ENCODE measurements around the gene PROM2.

Gene PROM2

DNA sequence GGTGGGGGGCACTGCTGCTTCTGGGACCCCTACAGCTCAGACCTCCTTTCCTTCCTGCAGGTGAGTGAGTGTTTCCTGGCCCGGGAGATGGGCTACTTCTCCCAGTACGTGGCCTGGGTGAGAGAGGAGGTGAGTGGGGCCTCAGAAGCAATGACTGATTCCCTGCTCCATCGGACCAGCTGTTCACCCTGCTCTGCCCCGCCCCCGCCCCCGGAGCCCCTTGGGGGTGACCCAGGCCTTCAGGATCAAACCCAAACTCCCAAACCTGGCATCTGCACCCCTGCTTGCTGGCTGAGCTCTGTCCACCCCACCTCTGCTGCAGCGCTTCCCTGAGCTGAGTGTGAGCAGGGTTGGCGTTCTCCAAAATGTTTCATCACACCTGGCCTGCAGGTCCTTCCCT, 13.1 kb downstream of the PROM2 start:
- no peak for DNase-seq

DNA sequence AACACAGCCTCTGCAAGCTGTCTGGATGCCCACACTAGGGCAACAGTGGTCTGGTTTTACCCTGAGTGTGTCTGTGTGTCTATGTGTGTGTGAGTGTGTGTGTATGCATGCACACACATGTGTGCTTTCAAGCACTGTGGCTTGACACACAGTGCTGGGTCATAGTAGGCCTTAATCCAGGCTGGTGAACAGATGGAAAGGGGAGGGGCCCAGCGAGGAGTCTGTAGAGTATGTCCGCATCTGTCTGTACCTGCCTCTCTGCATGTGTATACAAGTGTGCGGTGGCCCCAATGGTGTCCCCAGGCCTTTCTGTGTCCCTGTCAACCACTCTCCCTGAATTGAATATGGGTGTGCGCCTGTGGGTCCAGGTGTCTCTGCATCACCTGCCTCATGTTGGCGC, 13.6 kb downstream of the PROM2 start:
- DNase-seq = no peak

DNA sequence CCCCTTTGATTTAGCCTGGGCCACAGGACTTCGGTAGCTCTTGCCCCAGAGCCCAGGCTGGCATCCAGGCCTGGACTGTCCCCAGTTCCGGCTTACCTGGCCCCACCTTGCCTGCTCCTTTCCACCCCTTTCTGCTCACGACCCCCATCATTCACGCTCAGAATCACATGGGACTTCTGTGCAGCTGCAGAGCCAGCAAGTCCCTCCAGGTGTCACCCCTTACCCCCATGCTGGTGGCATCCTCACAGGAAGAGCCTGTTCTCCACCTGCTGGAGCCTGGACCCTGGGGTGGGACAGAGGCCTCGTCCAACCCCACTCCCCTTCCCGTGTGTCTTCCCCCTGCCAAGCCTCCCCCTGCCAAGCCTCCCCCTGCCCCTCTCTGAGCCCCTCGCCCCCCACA, 15.0 kb downstream of the PROM2 start:
- DNase-seq = no peak

DNA sequence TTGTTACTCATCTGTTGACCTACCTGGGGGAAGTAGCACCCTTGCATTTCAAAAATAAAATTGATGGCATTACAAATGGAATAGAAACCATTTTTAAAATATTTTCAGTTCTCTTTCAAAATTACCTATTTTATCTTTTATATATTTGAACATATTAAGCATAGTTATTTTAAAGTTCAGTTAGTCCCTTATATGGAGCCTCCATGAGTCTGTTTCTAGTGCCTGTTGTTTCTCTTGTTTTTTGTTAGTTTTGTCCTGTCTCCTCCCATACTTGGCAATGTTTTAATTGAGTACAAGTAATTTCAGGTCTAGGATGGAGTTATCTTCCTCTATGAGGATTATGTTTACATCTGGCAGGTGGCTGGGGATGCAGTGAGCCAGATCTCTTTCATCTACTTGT, 17.0 kb downstream of the PROM2 start:
- no peak for DNase-seq

DNA sequence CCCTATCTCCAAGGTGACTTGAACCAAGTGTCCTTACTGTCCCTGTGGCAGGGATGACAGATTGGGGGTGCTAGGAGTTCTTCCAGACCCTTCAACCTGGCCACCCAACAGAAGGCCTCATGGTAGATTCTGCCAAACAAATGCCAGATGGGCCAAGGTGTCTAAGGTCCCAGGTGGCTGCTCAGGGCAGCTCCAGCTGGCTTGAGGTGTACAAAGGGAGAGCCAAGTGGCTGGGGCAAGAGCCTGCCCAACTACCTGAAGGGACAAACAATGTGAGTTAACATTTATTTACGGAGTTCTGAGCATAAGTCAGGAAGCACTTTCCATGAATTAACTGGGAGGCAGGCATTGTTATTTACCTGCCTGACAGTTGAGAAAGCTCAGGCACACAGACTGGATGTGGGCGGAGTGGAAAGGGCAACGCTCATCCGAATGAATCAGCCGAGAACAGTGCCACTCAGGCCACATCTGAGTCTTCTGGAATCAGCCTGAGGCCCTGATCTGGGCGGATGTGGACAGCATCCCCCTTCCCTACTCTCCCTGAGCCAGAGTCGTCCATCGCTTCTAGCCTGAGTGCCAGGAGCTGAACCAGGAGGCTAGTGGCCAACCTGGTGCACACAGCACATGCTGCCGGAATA, 18.5 kb downstream of the PROM2 start:
- DNase-seq = no peak

DNA sequence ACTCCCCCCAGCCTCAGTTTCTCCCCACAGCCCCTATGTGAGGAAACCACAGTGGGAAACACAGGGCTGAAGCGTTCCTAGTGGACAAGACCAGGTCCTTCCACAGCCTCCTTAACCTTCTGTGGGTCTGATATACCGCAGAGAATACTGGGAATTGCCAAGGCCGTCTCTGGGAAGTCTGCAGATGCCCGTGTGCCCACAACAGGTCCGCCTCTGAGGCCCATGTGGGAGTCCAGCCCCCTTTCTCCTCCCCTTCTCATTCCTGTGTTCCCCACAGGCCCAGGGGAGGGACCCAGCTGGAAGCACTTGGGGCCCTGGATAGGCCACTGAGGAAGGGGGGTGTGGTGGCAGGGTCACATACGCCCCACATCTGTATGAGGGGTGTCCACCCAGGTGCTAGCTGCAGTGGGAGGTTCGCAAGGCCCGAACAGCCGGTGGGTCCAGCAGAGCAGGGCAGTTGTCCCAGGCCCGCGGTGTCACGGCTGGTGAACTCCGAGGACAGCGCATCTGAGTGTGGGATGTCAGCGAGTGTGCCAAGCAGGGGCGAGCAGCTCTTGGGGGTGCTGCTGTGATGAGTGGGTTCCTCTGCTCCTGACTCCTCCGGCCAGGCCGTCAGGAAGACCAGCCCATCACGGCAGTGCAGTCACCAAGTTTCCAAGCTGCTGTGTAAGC, 20.5 kb downstream of the PROM2 start:
- DNase-seq = no peak

DNA sequence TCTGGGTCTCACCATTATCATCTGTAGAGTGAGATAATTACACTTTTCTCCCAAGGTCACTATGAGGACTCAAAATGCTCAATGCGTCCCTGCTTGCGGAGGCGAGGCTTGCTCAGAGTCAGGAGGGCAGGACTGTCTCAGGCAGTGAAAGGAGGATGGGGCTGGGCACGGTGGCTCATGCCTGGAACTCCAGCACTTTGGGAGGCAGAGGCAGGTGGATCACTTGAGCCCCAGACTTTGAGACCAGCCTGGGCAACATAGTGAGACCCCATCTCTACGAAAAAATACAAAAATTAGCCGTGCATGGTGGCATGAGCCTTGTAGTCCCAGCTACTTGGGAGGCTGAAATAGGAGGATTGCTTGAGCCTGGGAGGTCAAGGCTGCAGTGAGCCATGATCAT, 21.1 kb downstream of the PROM2 start:
- no peak for DNase-seq

DNA sequence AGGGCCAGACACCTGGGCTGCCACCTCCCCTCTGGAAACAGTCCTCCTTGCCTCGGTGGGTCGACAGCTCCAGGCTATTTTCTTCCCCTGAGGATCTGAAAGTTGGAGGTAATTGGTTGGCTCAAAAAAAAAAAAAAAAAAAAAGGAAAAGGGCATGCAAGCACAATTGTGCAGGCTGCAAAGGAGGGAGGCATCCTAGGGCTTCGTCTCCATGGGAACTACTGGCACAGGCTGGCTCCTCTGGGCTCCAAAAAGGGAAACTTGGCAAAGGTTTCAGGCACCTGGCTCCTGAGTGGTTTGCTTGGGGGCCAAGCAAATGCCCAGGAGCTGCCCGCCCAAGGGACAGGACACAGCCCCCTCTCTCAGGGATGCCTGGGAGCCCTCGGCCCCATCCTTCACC, 21.8 kb downstream of the PROM2 start:
- DNase-seq = no peak

DNA sequence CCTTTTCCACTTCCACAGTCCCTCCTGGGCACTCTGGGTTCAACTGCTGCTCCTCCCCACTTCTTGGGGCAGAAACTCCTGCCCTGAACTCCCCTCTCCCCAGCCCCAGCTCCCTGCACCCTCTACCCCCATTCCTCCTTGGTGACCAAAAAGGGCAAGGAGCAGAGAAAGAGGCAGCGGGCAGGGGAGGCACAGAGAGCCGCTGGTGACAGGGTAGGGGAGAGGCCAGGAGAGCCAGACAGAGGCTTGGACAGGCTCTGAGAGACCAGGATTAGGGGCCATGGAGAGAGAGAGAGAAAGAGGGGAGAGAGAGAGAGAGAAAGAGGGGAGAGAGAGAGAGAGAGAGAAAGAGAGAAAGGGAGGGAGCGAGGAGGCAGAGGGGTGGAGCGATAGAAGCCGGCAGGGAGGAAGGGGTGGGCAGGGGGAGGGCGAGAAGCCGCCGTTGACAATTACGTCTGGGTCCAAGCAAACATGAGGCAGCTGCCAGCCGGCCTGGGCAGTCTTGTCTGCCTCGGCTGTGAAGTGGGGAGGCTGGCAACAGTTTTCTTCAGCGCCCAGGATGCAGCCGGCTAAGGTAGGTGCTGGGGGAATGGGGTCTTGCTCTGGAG, 22.7 kb downstream of the PROM2 start, which contains the start of gene KCNIP3:
Gene KCNIP3 (plus strand): TSS at position 468 of the 608 bp plus-strand sequence. CDS start 92 bp downstream, at position 560.
- no peak for DNase-seq

DNA sequence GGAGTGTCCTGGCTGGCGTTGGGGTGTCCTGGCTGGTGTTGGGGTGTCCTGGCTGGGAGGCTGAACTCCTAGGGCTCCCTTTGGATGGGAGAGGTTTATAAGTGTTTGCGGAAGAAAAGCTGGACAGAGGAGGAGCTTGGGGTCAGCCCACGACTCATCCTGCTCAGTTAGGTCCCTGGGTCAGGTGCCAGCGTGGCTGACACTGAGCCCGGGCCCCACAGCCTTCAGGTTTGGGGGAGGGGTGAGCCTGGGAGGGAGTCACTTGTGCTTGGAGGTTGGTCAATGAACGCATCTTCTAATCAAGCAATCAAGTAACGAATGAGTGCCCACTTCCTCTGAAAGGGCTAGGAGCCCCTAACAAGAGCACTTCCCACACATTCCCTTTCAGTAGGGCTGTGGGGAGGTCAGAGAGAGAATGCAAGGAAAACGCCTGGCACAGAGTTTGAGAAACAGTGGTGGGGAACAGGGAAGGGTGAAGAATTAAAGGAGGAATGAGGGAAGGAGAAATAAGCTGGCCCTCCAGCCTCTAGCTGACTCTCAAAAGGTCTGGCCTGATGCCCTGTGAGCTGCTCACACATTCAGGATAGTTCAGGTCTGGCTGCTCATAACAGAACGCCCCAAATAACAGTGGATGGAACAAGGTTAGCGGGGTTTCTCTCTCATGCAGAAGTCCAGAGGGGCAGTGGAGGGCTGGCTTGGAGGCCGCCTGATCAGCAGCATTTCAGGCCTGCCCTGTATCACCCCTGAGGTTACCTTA, 23.6 kb downstream of the PROM2 start:
- no peak for DNase-seq

DNA sequence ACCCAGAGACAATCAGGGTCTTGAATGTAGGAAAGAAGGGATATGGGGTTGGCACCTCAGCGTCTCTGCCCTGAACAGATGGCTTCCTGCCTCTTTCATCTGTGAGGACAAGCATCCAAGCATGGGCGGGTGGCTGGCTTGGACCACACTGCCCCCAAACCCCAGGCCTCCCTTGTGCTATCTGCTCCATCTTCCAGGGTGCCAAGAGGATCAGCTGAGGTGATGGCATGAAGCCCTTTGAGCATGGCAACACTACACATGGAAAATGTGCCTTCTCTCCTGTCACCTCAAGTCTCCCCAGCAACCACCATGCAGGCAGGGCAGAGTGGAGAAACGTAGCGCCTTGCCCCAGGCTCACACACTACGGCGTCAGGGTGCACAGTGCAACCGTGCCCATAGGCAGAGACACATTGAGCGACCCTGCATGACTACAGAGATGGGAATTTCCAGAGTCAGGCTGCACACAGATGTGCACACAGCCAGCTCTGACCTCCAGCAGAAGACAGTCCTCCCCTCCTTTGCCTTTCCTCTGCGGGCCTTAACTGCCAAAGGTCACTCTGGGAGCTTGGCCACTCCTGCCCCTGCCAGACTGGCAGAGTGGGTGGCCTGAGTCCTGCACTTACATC, 24.4 kb downstream of the PROM2 start:
- DNase-seq = no peak

DNA sequence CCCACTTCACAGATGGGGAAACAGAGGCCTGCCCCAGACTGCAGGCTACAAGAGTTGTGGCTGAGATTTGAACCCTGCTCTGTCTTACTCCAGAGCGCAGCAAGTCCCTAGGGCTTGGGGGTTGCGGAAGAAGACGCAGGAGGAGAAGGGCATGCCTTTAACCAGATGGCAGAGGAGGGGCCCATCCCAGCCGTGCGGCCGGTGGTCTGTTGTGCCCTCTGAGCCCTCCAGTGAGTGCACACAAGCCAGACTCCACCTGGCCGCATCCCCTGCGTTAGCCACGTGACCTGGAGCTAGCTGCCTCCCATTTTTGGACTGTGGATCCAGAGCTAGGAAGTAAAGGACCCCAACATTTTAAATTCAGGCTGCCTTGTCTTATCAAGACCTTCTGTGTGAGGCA, 25.7 kb downstream of the PROM2 start:
- no peak for DNase-seq

DNA sequence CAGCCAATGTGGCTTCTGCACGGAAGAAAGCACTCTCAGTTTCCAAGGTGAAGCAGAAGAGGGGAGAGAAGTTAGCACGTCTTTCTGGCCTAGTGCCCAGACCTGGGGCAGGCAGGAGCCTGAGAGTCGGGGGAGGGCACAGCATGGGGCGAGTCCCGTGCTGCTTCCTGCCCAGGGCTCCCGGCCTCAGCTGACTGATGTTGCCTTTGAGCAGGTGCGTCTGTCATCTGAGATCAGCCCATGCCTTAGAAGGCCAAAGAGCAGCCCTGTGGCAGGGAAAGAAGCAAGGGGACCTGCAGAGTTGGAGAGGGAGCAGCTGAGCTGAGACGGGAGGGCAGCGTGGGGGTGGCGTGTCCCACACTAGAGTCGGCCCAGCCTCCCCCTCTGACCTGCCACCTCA, 26.2 kb downstream of the PROM2 start:
- no peak for DNase-seq

DNA sequence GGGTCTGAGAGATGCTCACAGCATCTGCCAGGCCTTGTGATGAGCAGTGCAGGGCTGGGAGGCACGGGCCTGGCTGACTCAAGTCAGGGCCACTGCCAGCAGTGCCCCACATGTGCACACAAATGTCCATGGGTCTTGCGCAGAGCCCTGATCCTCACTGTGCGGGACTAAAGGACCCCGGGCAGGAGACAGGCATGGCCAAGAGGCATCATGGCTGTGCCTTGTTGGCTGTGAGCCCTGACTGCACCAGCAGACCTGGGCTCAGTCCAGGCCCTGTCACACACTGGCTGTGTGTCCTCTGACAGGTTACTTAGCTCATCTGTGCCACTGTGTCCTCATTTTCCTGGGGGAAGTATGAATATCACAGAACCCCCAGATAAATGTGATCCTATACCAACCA, 26.9 kb downstream of the PROM2 start:
- no peak for DNase-seq

DNA sequence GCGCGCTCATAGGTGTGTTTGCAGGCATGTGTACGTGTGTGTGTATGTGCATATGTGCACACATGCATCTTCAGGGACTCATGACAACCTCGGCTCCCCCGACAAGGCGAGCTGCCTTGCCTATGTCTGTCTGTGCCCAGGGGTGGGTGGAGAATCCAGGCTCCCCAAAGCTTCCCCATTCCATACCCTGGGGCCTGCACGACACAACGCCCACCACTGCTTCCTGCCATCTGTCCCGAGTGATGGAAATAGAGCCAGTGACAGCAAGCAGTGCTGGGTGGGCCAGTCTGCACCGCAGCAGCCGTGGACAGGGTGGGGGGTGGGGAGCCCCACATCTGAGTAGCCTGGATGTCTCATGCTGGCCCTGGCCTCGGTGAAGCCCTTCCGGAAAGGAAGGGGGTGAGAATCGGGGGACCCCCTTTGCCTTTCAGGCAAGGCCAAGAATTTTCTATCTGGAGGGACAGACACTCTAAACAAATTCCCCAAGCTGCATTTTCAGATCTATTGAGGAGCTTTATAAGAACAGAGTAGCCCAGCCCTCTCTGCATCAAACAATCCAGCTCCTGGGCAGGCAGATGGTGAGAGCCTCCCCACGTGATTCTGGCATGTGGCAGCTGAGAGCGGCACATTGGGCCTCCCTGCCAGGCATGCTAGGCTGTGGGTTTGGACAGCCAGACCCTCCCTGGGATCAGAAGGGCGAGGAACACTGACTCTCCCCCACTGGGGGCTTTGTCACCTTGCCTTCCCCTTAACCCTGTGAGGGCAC, 27.8 kb downstream of the PROM2 start:
- DNase-seq = no peak

DNA sequence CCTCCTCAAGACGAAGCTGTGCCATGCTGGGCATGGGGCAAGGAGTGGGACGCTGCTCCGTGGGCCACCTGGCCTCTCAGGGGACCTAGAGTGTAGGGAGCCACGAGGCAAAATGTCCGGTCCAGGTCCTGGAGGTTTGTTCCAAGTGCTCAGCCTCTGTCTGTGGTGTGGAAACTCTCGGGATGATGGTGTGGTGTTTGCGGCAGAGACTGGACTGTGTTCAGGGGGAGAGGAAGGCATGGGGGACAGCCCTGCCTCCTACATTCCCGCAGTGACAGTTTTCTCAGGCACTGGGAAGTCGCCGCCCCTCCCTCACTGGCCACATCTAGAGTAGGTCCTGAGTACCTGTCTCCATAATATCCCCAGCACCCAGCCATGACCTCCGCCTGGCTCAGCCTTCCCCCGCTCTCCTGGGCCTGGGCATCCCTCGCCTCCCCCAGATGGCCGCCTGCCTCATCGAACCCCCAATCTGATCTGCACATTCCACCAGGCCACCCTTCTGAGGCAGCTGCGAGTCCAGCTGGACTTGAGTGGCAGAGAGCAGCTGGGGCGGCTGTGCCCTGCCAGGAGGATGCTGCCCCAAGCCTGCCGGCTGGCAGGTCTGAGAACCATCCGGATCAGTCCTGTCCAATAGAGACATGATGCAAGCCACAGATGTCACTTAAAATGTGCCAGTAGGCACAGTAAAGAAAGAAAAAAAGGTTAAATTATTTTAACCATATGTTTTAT, 29.1 kb downstream of the PROM2 start:
- no peak for DNase-seq

DNA sequence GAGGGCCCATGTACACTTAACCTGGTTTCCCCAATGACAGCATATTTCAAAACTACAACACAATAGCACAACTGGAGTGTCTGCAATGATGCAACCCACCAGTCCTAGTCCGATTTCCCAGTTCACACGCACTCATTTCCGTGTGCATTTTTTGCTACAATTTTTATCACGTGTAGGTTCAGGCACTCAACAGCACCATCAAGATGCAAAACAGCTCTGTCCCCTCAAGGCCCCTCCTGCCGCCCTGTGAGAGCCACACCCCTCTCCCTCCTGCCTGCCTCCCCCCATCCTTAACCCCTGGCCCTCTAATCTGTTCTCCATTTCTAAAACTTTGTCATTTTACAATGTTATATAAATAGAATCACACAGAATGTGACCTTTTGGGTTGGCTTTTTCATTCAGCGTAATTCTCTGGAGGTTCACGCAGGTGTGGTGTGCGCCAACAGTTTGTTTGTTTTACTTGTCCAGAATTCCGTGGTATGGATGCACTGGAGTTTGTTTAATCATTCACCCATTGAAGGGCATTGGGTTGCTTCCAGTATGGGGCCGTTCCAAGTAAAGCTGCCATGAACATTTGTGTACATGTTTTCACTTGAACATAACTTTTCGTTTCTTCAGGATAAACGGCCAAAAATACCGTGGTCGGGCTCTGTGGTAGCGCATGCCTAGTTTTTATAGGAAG, 31.3 kb downstream of the PROM2 start:
- no peak for DNase-seq

DNA sequence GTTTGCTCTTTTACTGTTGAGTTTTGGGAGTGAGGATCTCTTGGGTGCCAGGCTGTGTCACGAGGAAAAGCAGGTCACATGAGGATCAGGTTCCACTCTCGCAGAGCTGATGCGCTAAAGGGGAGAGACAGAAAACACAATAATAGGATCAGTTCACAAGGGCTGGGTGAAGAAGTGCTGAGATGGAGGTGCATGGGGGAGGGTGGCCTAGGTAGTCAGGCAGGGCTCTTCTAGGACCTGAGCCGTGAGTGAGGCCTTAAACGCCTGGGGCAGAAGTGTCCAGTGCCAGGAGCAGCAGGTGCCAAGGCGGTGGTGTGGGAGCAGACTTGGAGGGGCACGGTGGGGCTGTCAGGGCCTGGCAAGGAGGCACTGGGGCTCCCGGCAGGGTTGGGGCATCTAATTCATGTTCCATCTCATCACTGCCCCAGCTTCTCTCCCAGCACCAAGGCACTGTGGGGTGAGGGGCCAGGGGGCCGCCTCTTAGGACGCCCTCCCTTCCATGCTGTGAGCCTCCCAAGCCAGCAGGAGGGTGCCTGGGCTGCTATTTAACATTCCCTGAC, 32.2 kb downstream of the PROM2 start:
- no peak for DNase-seq

DNA sequence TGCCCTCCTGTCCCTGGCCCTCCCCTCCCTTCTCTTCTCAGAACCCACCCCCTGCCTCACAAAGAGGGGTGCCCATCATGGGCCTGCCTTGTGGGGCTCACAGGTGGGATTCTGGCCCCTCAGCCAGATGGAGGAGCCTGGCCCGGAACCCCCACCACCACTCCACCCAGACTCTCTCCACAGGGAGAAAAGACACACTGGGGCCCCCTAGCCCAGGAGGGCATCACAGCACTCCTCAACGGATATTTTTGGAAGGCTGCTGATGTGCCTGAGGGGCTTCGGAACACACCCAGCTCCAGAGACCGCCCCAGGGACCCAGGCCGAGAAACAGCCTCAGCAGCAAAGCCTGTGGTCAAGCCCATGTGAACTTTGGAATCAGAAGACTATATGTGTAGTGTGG, 32.8 kb downstream of the PROM2 start:
- DNase-seq = no peak

DNA sequence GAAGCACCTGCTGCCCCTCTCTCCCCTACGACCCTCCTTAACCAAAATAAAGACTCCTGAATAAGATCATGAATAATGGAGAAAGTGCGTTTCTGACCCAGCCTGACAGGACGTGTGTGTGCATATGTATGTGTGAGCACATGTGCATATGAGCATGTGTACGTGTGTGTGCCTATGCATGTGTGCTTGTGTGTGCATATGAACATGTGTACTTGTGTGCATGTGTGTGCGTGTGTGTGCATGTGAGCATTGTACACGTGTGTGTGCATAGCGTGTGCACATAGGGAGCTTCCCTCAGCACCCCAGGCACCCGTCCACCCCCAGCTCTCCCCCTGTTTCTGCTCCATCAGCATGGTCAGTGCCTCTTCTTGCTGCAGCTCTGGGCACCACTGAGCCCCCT, 33.6 kb downstream of the PROM2 start:
- no peak for DNase-seq

All from CD4-positive, alpha-beta T cell treated with Interleukin-17A for 1 hour (primary cell).